Prostate gland (tissue), 2 donors: Measurements from ENCODE around the gene CC2D2B. TPM values are rescaled to one million over a fixed set of nuclear protein-coding genes. Genes with fewer than 3 reads are reported as not detected.
"Not testable (repeated sequence)": the region's sequence is repeated elsewhere in the genome, so short reads cannot be mapped to it uniquely, and the experiment has no call there.

Experiments used
- DNase-seq: peaks from one replicate; pipeline ENCODE4 v3.0.0-alpha.2; 2019; ENCODE audit warnings: low spot score
- H3K27ac ChIP-seq, 2 donors: fragments of 200-600 bp; sonication (generic); 2 replicates each; pipeline ENCODE4 v1.5.1; 2017 to 2019
- H3K27me3 ChIP-seq: fragments of 200-600 bp; sonication (generic); replicated peaks from 2 replicates; pipeline ENCODE4 v1.5.1; 2019; ENCODE audit not compliant: insufficient read depth
- H3K36me3 ChIP-seq, 2 donors: fragments of 200-600 bp; sonication (generic); 1 replicate in 1 of 2; 2 replicates in 1 of 2; pipeline versions ENCODE4 v1.5.1 to v1.8.1; 2017 to 2019
- H3K4me1 ChIP-seq: fragments of 200-600 bp; sonication (generic); replicated peaks from 2 replicates; pipeline ENCODE4 v1.5.1; 2019
- H3K4me3 ChIP-seq, 2 donors: fragments of 200-600 bp; sonication (generic); 2 replicates each; pipeline ENCODE4 v1.5.1; 2017 to 2019
- H3K9me3 ChIP-seq: fragments of 200-600 bp; sonication (generic); 2 replicates; pipeline ENCODE4 v1.5.1; 2017
- POLR2A ChIP-seq: fragments of 450-650 bp; IDR thresholded peaks from one replicate; pipeline ENCODE4 v1.6.1; 2016; ENCODE audit warnings: antibody characterized with exemption, mild to moderate bottlenecking
- POLR2AphosphoS5 ChIP-seq: sonication (generic); formaldehyde crosslinking; IDR thresholded peaks from one replicate; pipeline ENCODE4 v1.6.1; 2017; ENCODE audit warnings: antibody characterized with exemption
- WGBS: methylation state at CpG from one replicate; pipeline ENCODE4 v1.1.5; 2018; 5-methylcytosine and 5-hydroxymethylcytosine counted together
- intact Hi-C: fragments of 100-400 bp; cut with DNase I; formaldehyde crosslinking; loops from one replicate; pipeline ENCODE4 v1.14.2; 2022
- total RNA-seq, 2 donors: library from RNA; depleted of rRNA; stranded (reverse); fragments of >200 nt; gene quantifications; one replicate each; pipeline ENCODE4 v1.1.0, GENCODE V29; 2016
- TF ChIP-seq, protein P1 (sequence below), 4 experiments: fragments of 200-600 bp in 2 of 4; fragments of 450-650 bp in 2 of 4; sonication (generic) in 2 of 4; IDR thresholded peaks; 1 replicate in 3 of 4; 2 replicates in 1 of 4; pipeline ENCODE4 v1.5.1; 2016 to 2019; ENCODE audit warnings: antibody characterized with exemption in 4 of 4, mild to moderate bottlenecking in 2 of 4, moderate library complexity in 2 of 4

The CC2D2B gene
- total RNA-seq, 2 donors from 2014 or later: 2.6 to 4.9 TPM

GRCh38 chr10:95909561-95909960 is 1.8 kb downstream of the CC2D2B start:
- DNase-seq: no peak
- H3K4me3 ChIP-seq: no peak overlapping the region
- TF ChIP-seq, protein P1, sequence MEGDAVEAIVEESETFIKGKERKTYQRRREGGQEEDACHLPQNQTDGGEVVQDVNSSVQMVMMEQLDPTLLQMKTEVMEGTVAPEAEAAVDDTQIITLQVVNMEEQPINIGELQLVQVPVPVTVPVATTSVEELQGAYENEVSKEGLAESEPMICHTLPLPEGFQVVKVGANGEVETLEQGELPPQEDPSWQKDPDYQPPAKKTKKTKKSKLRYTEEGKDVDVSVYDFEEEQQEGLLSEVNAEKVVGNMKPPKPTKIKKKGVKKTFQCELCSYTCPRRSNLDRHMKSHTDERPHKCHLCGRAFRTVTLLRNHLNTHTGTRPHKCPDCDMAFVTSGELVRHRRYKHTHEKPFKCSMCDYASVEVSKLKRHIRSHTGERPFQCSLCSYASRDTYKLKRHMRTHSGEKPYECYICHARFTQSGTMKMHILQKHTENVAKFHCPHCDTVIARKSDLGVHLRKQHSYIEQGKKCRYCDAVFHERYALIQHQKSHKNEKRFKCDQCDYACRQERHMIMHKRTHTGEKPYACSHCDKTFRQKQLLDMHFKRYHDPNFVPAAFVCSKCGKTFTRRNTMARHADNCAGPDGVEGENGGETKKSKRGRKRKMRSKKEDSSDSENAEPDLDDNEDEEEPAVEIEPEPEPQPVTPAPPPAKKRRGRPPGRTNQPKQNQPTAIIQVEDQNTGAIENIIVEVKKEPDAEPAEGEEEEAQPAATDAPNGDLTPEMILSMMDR (IDR thresholded peaks at IDR 0.05): no peak
- no peak for TF ChIP-seq POLR2A
- no peak for TF ChIP-seq POLR2AphosphoS5
- no peaks in the 10 kb centered on the region for H3K9me3 ChIP-seq
- intact Hi-C loops: no loop called here
- 98% methylated on average over 2 of the region's 2 CpGs for whole genome bisulfite sequencing
- no peaks in the 10 kb centered on the region for H3K27me3 ChIP-seq
- no peaks in the 10 kb centered on the region for H3K4me1 ChIP-seq
- H3K36me3 ChIP-seq: no peaks in the 10 kb centered on the region
- no peak overlapping the region for H3K27ac ChIP-seq

DNA sequence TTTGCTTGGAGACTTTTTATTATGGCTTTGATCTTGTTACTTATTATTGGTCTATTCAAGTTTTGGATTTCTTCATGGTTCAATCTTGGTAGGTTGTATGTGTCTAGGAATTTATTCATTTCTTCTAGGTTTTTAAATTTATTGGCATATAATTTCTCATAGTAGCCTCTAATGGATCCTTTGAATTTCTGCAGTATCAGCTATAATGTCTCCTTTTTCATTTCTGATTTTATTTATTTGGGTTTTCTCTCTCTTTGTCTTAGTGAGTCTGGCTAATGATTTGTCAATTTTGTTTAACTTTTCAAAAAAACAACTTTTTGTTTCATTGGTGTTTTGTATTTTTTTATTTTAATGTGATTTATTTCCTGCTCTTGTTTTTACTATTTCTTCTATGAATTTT is 8.3 kb downstream of the CC2D2B start:
- H3K27ac ChIP-seq, H3K4me3 ChIP-seq, H3K4me1 ChIP-seq, H3K9me3 ChIP-seq, intact Hi-C loops, DNase-seq, H3K27me3 ChIP-seq, H3K36me3 ChIP-seq: not testable (repeated sequence)

DNA sequence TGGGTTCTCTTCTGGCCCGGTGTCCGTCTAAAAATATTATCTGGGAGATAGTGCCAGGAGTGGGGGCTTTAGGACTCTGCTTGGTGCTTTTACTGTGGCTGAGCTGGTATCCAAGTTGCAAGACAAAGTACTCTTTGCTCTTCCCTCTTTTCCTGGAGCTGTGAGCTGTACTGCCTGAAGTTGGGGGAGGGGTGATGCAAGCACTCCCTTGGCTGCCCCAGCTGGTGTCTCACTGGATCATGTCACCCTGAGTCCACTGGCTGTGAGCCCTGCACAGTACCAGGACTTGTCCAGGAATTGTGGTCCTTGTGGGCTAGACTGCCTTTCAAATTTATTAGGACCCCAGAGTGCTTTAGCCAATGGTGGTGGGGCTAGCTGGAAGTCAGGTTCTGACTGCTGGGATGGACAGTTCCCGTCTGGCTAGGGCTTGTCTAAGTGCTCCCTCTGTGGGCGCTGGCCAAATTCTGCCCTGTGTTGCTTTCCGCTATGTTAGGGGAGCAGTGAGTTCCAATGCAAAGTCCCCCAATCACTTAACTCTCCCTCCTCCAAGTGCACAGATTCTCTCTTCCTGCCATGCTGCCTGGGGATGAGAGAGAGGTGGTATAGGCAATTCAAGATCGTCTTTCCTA is 13.1 kb downstream of the CC2D2B start:
- no peak overlapping the region for H3K4me3 ChIP-seq
- WGBS: 86% methylated on average over 6 of the region's 6 CpGs
- no peak for DNase-seq
- H3K36me3 ChIP-seq: no peaks in the 10 kb centered on the region
- H3K27ac ChIP-seq: no peak overlapping the region
- TF ChIP-seq, protein P1 (IDR thresholded peaks at IDR 0.05): no peak
- TF ChIP-seq POLR2A: no peak
- no peak for TF ChIP-seq POLR2AphosphoS5
- H3K9me3 ChIP-seq: no peaks in the 10 kb centered on the region
- H3K27me3 ChIP-seq: no peaks in the 10 kb centered on the region
- no peaks in the 10 kb centered on the region for H3K4me1 ChIP-seq
- intact Hi-C loops: no loop called here

- no peaks in the 10 kb centered on the region for H3K36me3 ChIP-seq
- TF ChIP-seq POLR2AphosphoS5: no peak
- TF ChIP-seq POLR2A: no peak
- TF ChIP-seq, protein P1 (IDR thresholded peaks at IDR 0.05): no peak
- H3K4me1 ChIP-seq: no peaks in the 10 kb centered on the region
- no peak overlapping the region for H3K27ac ChIP-seq
- no peak overlapping the region for H3K4me3 ChIP-seq
- no peaks in the 10 kb centered on the region for H3K9me3 ChIP-seq
- H3K27me3 ChIP-seq: no peaks in the 10 kb centered on the region
- intact Hi-C loops: no loop called here
- no peak for DNase-seq
- 66% methylated on average over 3 of the region's 3 CpGs for WGBS
These were observed 17.3 kb downstream of the CC2D2B start for GRCh38 chr10:95925033-95925432.

DNA sequence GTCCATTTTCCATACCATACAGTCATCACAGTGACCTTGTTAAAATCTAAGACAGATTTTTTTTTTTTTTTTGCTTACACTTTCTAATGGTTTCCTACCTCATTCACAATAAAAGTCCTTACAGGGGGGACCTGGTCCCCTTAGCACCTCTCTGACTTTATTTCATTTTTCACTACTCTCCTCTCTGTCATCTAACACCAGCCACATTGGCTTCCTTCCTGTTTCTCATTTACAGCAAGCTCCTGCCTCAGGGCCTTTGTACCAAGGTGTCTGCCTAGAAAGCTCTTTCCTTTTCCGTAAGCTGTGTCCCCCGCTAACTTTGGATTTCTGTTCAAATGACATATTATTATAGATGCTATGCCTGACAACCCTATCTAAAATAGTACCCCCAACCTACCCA is 27.7 kb downstream of the CC2D2B start:
- 95% methylated on average over 2 of the region's 2 CpGs for WGBS

More for the DNA sequence above, 27.7 kb downstream of the CC2D2B start:
- DNase-seq: no peak
- no peak overlapping the region for H3K4me3 ChIP-seq
- TF ChIP-seq, protein P1 (IDR thresholded peaks at IDR 0.05): no peak
- no peak for TF ChIP-seq POLR2A
- no peak for TF ChIP-seq POLR2AphosphoS5
- no peaks in the 10 kb centered on the region for H3K4me1 ChIP-seq
- H3K27me3 ChIP-seq: no peaks in the 10 kb centered on the region
- H3K36me3 ChIP-seq: no peaks in the 10 kb centered on the region
- H3K27ac ChIP-seq: no peak overlapping the region
- no peaks in the 10 kb centered on the region for H3K9me3 ChIP-seq
- intact Hi-C loops: no loop called here
